ENCODE results near the gene PARP8.

The PARP8 gene

DNA sequence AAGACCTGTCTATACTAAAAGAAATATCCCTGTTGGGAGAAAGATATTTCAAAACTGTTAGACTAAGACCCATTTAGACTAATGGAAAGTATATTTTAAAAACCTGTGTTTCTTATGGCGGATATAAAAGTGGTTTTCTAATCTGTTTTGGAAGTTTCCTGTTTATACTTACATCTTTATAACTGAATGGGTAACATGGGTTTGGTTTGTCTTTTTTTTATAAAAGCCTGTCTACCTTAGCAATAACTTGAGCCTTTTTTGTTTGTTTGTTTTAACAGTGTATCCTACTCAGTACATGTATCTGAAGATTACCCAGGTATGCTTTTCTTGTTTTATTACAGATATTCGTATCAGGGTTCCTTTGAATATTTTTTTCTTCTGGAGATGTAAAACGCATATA lies 83.4 kb downstream of the PARP8 start:
- H3K36me3 ChIP-seq (ENCODE audit: control insufficient read depth in 2 of 2, insufficient read depth in 2 of 2, low read length in 2 of 2), result no peaks in the 10 kb centered on the region
- H3K27me3 ChIP-seq (ENCODE audit: control insufficient read depth in 1 of 2, insufficient read depth in 2 of 2, low read length in 2 of 2), result no peaks in the 10 kb centered on the region
- H3K4me3 ChIP-seq (ENCODE audit: low read length in 2 of 2), result no peak overlapping the region
- no peaks in the 10 kb centered on the region for H3K4me1 ChIP-seq (ENCODE audit: control insufficient read depth, insufficient read depth, low read length)
- no peak overlapping the region for H3K9ac ChIP-seq (ENCODE audit: low read length in 2 of 2)
- H3K9me3 ChIP-seq (ENCODE audit: control insufficient read depth in 2 of 2, low read length in 2 of 2), result no peaks in the 10 kb centered on the region
- no peak overlapping the region for H3K27ac ChIP-seq (ENCODE audit: low read length)

DNA sequence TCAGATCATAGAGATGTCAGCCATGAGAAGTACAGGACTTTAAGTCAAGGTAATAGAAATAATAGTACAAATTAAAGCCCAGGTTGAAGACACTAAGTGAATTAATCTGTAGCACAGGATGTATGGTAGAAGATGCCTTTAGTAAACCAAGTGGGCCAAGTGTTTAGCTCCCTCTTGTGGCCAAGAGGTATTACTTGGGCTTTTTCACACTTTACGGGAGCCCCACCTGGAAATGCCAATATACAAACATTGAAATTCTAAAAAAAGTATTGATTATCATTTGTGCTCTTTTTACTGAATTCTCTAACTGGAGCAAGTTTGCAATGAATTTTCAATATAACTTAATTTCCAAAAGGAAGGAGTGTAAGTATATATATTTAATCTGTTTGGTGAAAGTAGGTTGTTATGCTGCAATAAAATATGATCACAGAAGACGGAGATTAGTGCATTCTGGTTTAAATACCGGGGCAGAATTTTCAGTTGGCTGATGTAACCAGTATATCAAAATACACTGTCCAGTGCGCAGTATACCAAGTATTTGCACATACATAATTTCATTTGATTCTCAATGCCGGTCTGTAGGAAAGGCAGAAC lies 84.7 kb downstream of the PARP8 start:
- no peaks in the 10 kb centered on the region for H3K4me1 ChIP-seq (ENCODE audit: control insufficient read depth, insufficient read depth, low read length)
- H3K9me3 ChIP-seq (ENCODE audit: control insufficient read depth in 2 of 2, low read length in 2 of 2), result no peaks in the 10 kb centered on the region

DNA sequence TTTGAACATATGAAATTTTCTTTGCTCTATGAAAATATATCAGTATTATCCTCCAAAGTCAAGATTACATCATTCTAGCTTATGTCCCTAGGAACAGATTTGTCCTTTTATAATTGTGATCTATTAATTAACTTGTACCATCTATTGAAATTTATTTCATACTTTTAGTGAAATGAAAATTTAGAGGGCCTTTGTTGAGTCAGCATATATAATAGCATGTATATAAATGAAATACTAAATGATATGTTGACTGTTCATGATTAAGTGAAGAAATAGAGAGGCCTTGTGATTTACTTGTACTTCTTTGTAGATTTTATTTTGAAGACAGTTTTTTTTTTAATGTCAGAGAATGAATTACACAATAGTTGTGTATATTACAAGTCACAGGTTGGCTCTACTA lies 86.4 kb downstream of the PARP8 start:
- Histone ChIP-seq H3K4me1 (ENCODE audit: control insufficient read depth, insufficient read depth, low read length) (no peaks in the 10 kb centered on the region), H3K27me3 (ENCODE audit: control insufficient read depth in 1 of 2, insufficient read depth in 2 of 2, low read length in 2 of 2) (no peaks in the 10 kb centered on the region), H3K4me3 (ENCODE audit: low read length in 2 of 2) (no peak overlapping the region), H3K27ac (ENCODE audit: low read length) (no peak overlapping the region), H3K9ac (ENCODE audit: low read length in 2 of 2) (no peak overlapping the region), H3K9me3 (ENCODE audit: control insufficient read depth in 2 of 2, low read length in 2 of 2) (no peaks in the 10 kb centered on the region), H3K36me3 (ENCODE audit: control insufficient read depth in 2 of 2, insufficient read depth in 2 of 2, low read length in 2 of 2) (no peaks in the 10 kb centered on the region)

More for the DNA sequence above, 84.7 kb downstream of the PARP8 start:
- no peaks in the 10 kb centered on the region for H3K27me3 ChIP-seq (ENCODE audit: control insufficient read depth in 1 of 2, insufficient read depth in 2 of 2, low read length in 2 of 2)
- no peak overlapping the region for H3K4me3 ChIP-seq (ENCODE audit: low read length in 2 of 2)
- no peaks in the 10 kb centered on the region for H3K36me3 ChIP-seq (ENCODE audit: control insufficient read depth in 2 of 2, insufficient read depth in 2 of 2, low read length in 2 of 2)
- H3K9ac ChIP-seq (ENCODE audit: low read length in 2 of 2), result no peak overlapping the region
- H3K27ac ChIP-seq (ENCODE audit: low read length), result no peak overlapping the region

DNA sequence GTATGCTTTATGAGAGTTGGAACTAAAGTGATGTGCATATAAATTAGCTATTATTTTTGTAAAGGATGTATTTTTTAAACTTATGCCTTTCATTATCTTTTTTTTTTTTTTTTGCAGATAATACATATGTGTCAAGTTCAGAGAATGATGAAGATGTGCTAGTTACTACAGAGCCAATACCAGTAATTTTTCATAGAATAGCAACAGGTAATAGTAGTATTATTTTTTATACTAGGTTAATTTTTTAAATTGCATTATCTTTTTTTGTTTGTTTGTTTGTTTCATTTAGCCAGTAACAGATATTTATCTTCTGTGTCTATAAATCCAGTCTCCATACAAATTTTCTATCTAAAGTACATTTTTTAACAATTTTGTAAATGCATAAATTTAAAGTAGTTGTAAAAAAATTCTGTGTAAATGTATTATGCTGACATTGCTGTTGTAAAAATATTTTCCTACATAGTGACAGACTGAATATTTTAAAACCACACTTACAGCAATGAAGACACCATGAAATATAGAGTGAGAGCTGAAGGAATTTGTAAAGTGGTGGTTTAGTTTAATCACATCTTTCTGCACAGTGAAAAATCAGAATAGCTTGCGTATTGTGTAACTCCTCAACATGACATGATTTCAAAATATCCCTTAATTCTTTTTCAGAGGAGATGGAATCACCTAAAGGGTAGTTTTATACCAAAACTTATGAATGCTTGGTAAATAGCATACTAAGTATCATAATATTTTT lies 93.3 kb downstream of the PARP8 start:
- Histone ChIP-seq H3K36me3 (ENCODE audit: control insufficient read depth in 2 of 2, insufficient read depth in 2 of 2, low read length in 2 of 2) (peaks cover 3 to 4% of the 10 kb centered on the region in 2 donors), H3K27ac (ENCODE audit: low read length) (no peak overlapping the region), H3K9me3 (ENCODE audit: control insufficient read depth in 2 of 2, low read length in 2 of 2) (no peaks in the 10 kb centered on the region), H3K27me3 (ENCODE audit: control insufficient read depth in 1 of 2, insufficient read depth in 2 of 2, low read length in 2 of 2) (no peaks in the 10 kb centered on the region), H3K4me3 (ENCODE audit: low read length in 2 of 2) (no peak overlapping the region), H3K9ac (ENCODE audit: low read length in 2 of 2) (no peak overlapping the region), H3K4me1 (ENCODE audit: control insufficient read depth, insufficient read depth, low read length) (no peaks in the 10 kb centered on the region)

DNA sequence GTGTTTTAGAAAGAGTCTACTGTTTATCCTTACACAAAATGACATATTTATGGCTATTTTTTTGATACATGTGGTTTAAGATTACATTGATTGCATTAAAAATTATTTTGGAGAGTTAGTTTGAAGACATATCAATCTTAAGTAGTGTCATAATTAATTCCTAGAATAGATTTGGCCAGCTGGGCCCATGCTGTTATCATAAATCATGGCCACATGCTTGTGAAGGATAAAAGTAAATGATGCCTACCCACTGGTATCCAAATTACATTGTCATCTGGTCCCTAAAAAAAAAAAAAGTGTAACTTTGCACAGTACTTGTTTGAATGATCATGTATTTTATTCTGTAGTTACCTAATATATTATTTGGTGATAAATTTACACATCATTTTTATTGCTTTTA lies 96.9 kb downstream of the PARP8 start:
- Histone ChIP-seq H3K27me3 (ENCODE audit: control insufficient read depth in 1 of 2, insufficient read depth in 2 of 2, low read length in 2 of 2) (no peaks in the 10 kb centered on the region), H3K36me3 (ENCODE audit: control insufficient read depth in 2 of 2, insufficient read depth in 2 of 2, low read length in 2 of 2) (peaks cover 3 to 4% of the 10 kb centered on the region in 2 donors), H3K4me1 (ENCODE audit: control insufficient read depth, insufficient read depth, low read length) (no peaks in the 10 kb centered on the region), H3K9ac (ENCODE audit: low read length in 2 of 2) (no peak overlapping the region), H3K27ac (ENCODE audit: low read length) (no peak overlapping the region), H3K4me3 (ENCODE audit: low read length in 2 of 2) (no peak overlapping the region), H3K9me3 (ENCODE audit: control insufficient read depth in 2 of 2, low read length in 2 of 2) (no peaks in the 10 kb centered on the region)

DNA sequence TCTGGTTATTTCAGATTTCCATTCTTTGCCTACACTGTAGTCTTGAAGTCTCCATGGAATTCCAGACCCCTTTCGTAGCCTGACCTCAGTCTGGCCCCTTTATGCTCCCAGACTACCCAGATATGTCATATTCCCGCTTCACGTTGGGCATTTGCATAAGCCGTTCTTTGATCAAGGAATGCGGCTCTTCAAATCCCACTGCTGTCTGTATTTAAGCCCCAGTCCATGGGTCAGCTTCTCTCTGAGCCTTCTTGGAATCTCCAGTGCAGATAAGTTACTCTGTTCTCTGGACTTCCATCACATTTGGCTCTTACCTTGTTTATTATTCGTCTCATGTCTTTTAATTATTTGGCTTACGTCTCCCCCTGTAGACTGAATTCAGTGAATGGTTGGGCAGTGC lies 97.4 kb downstream of the PARP8 start:
- no peak overlapping the region for H3K4me3 ChIP-seq (ENCODE audit: low read length in 2 of 2)
- H3K9me3 ChIP-seq (ENCODE audit: control insufficient read depth in 2 of 2, low read length in 2 of 2), result no peaks in the 10 kb centered on the region
- H3K36me3 ChIP-seq (ENCODE audit: control insufficient read depth in 2 of 2, insufficient read depth in 2 of 2, low read length in 2 of 2), result peaks cover 3 to 4% of the 10 kb centered on the region in 2 donors
- H3K9ac ChIP-seq (ENCODE audit: low read length in 2 of 2), result no peak overlapping the region
- H3K27ac ChIP-seq (ENCODE audit: low read length), result no peak overlapping the region
- H3K4me1 ChIP-seq (ENCODE audit: control insufficient read depth, insufficient read depth, low read length), result no peaks in the 10 kb centered on the region
- H3K27me3 ChIP-seq (ENCODE audit: control insufficient read depth in 1 of 2, insufficient read depth in 2 of 2, low read length in 2 of 2), result no peaks in the 10 kb centered on the region

DNA sequence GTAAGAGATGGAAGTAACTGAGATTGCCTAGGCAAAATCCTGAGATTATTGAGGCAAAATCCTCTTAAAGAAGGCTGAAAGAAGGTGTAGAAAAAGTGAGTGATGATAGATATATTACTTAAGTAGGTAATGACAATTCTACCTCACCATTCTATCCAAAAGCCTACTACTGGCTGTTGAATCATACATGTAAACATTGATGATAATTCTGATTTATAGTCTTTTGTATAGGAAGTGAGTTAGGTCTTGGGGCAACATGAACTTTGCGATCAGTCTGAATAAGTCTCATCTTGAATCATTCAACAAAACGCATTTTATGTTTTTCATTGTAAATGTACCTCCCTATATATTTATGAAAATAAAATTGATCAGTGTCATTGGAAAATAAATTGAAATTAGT lies 99.6 kb downstream of the PARP8 start:
- Histone ChIP-seq H3K36me3 (ENCODE audit: control insufficient read depth in 2 of 2, insufficient read depth in 2 of 2, low read length in 2 of 2) (peaks cover 3 to 4% of the 10 kb centered on the region in 2 donors), H3K4me3 (ENCODE audit: low read length in 2 of 2) (no peak overlapping the region), H3K9ac (ENCODE audit: low read length in 2 of 2) (no peak overlapping the region), H3K27ac (ENCODE audit: low read length) (no peak overlapping the region), H3K27me3 (ENCODE audit: control insufficient read depth in 1 of 2, insufficient read depth in 2 of 2, low read length in 2 of 2) (no peaks in the 10 kb centered on the region), H3K4me1 (ENCODE audit: control insufficient read depth, insufficient read depth, low read length) (no peaks in the 10 kb centered on the region), H3K9me3 (ENCODE audit: control insufficient read depth in 2 of 2, low read length in 2 of 2) (no peaks in the 10 kb centered on the region)

DNA sequence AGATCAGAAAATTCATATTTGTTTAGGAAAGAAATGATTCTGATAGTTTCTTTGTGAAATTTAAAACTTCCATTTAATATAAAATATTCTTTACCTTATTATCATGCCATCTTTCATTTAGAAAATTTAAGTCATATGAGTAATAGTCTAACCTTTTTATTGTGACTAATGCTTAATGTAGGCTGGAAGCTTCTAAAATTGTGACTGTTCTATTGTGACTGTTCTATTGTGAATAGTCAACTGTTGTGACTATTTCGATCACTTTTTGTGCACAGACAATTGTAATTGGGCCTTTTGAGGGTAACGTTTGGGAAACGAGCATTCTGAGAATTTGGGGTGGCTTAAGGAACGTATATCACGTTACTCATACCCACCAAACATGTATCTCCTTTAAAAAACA lies 100.0 kb downstream of the PARP8 start:
- H3K9ac ChIP-seq (ENCODE audit: low read length in 2 of 2), result no peak overlapping the region
- H3K4me3 ChIP-seq (ENCODE audit: low read length in 2 of 2), result no peak overlapping the region
- H3K4me1 ChIP-seq (ENCODE audit: control insufficient read depth, insufficient read depth, low read length), result no peaks in the 10 kb centered on the region
- no peak overlapping the region for H3K27ac ChIP-seq (ENCODE audit: low read length)
- no peaks in the 10 kb centered on the region for H3K27me3 ChIP-seq (ENCODE audit: control insufficient read depth in 1 of 2, insufficient read depth in 2 of 2, low read length in 2 of 2)
- no peaks in the 10 kb centered on the region for H3K9me3 ChIP-seq (ENCODE audit: control insufficient read depth in 2 of 2, low read length in 2 of 2)
- peaks cover 3 to 4% of the 10 kb centered on the region in 2 donors for H3K36me3 ChIP-seq (ENCODE audit: control insufficient read depth in 2 of 2, insufficient read depth in 2 of 2, low read length in 2 of 2)

DNA sequence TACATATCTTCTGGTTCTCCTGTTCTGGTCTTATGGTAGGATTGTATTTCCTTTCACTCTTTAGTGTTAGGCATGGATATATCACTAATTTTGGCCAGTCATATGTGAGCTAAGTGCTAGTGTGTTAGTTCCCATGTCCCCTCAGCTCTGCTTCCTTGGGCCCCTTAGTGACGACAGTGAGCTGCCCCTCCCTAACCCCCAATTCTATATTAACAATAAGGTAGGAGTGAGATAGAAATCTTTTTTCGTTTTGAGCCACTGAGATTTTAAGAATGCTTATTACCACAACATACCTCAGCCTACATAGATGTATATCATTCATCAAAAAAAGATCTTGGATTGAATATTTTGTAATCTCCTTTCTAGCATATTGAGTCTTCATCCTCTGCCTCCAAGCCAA lies 100.5 kb downstream of the PARP8 start:
- H3K9me3 ChIP-seq (ENCODE audit: control insufficient read depth in 2 of 2, low read length in 2 of 2), result no peaks in the 10 kb centered on the region
- peaks cover 3 to 4% of the 10 kb centered on the region in 2 donors for H3K36me3 ChIP-seq (ENCODE audit: control insufficient read depth in 2 of 2, insufficient read depth in 2 of 2, low read length in 2 of 2)
- no peaks in the 10 kb centered on the region for H3K4me1 ChIP-seq (ENCODE audit: control insufficient read depth, insufficient read depth, low read length)

DNA sequence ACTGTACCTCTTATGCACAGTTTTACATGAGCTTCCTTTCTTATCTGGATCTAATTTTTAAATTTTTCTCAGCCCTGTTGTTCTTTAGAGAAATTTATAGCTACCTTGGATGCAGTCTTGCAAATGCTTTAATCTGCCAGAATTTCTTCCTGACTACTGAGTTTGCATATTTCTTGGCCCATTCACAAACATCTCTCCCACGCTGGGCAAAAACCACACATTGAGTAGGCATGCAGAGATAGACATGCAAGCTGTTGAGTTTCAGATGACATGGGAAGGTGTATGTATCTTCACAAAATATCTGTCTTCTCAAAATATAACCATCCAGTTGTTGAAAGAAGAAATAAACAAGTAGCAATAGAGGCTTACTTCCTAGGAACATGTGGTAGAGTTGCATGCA lies 101.2 kb downstream of the PARP8 start:
- Histone ChIP-seq H3K36me3 (ENCODE audit: control insufficient read depth in 2 of 2, insufficient read depth in 2 of 2, low read length in 2 of 2) (peaks cover 3 to 4% of the 10 kb centered on the region in 2 donors), H3K9me3 (ENCODE audit: control insufficient read depth in 2 of 2, low read length in 2 of 2) (no peaks in the 10 kb centered on the region), H3K9ac (ENCODE audit: low read length in 2 of 2) (no peak overlapping the region), H3K27me3 (ENCODE audit: control insufficient read depth in 1 of 2, insufficient read depth in 2 of 2, low read length in 2 of 2) (no peaks in the 10 kb centered on the region), H3K4me3 (ENCODE audit: low read length in 2 of 2) (no peak overlapping the region), H3K27ac (ENCODE audit: low read length) (no peak overlapping the region), H3K4me1 (ENCODE audit: control insufficient read depth, insufficient read depth, low read length) (no peaks in the 10 kb centered on the region)

More for the DNA sequence above, 100.5 kb downstream of the PARP8 start:
- no peak overlapping the region for H3K9ac ChIP-seq (ENCODE audit: low read length in 2 of 2)
- no peak overlapping the region for H3K4me3 ChIP-seq (ENCODE audit: low read length in 2 of 2)
- no peak overlapping the region for H3K27ac ChIP-seq (ENCODE audit: low read length)
- no peaks in the 10 kb centered on the region for H3K27me3 ChIP-seq (ENCODE audit: control insufficient read depth in 1 of 2, insufficient read depth in 2 of 2, low read length in 2 of 2)

DNA sequence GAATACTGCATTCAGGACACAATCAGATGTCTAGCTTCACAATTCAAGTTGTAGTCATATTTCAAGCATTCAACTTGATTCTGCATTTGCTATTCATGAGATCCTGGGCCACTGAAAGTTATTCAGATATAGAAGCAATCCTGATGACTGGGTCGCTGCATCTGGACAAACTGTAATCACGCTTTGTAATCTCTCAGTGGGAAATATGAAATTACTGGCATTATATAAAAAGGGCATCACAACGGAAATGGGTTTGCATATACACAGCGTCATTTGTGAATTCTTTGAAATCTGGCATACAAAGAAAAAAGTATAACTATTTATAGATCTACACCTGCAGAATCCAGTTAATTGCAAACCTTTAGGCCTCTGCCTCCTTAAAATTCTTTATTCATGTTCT lies 102.2 kb downstream of the PARP8 start:
- Histone ChIP-seq H3K4me3 (ENCODE audit: low read length in 2 of 2) (no peak overlapping the region), H3K36me3 (ENCODE audit: control insufficient read depth in 2 of 2, insufficient read depth in 2 of 2, low read length in 2 of 2) (peaks cover 3 to 4% of the 10 kb centered on the region in 2 donors), H3K27ac (ENCODE audit: low read length) (no peak overlapping the region), H3K4me1 (ENCODE audit: control insufficient read depth, insufficient read depth, low read length) (no peaks in the 10 kb centered on the region), H3K9me3 (ENCODE audit: control insufficient read depth in 2 of 2, low read length in 2 of 2) (no peaks in the 10 kb centered on the region), H3K27me3 (ENCODE audit: control insufficient read depth in 1 of 2, insufficient read depth in 2 of 2, low read length in 2 of 2) (no peaks in the 10 kb centered on the region), H3K9ac (ENCODE audit: low read length in 2 of 2) (no peak overlapping the region)
